Measurements from ENCODE around the gene UCKL1.
A peak's percentile ranks its signal among the peaks of the same experiment; 100 is the strongest.

The UCKL1 gene

DNA sequence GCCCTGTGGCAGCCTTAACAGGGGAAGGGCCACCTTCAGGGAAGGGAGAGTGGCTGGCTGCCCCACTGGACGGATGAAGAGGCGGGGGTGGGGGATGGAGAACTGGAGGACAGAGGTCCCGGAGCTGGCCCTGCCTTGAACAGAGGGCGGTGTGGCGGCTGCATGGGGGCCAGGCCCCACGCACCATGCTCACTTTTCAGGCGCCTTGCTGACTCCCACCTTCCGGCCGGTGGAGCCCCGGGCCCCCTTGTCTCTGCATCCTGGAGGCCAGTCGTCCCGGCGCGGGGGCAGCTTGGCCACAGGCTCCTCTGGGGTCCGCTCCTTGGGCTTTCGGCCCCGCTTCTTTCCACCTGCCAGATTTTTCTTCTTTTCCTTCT, 3.5 kb upstream of the UCKL1 start:
- Histone ChIP-seq H3K4me1 (peaks cover 32% of the 10 kb centered on the region), H3K27me3 (no peaks in the 10 kb centered on the region), H3K36me3 (peaks cover 63% of the 10 kb centered on the region), H3K4me2 (no peak overlapping the region), H3K27ac (no peak overlapping the region), H3K4me3 (no peak overlapping the region), H4K20me1 (peaks cover 25% of the 10 kb centered on the region), H3K9ac (no peak overlapping the region), H3K9me3 (peaks cover 10% of the 10 kb centered on the region; the same call in 1 of the 2 replicates)
- TF ChIP-seq Cebpa-rat (IDR thresholded peaks at IDR 0.05), result no peak

DNA sequence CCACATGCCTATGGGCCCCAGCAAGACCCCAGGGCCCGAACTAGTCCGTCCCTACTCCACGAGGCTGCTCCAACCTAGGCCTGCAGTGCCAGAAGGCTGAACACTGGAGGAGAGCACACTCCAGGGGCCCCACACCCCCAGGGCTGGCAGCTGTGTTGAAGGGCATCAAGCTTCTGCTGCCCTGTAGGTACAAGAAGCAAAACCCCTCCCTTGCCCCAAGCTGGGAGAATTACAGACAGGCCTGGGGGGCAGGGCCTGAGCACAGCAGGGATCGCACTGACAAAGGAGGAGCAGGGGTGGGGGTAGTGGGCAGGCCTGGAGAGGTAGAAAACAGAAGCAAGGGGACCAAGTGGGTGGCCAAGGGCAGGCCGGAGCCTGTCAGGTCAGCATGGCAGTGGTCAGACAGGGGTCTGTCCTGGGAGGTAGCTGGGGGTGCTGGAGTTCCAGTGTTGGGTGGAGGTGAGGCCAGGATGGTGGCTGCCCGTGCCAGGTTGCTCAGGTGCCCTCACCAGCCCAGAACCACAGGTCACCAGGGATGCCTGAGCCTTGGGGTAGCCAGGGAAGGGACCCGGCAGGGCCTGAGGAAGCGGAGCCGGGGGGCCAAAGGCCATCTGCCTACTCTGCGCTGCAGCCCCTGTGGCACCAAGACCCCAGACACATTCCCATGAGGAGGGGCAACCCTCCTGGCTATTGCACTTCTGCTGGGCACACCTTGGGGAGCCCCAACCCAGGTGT, 2.9 kb upstream of the UCKL1 start:
- Histone ChIP-seq H3K9ac (no peak overlapping the region), H3K9me3 (peaks cover 4% of the 10 kb centered on the region; the same call in 1 of the 2 replicates), H4K20me1 (peaks cover 30% of the 10 kb centered on the region), H3K27me3 (no peaks in the 10 kb centered on the region), H3K27ac (no peak overlapping the region), H3K36me3 (peaks cover 57% of the 10 kb centered on the region), H3K4me1 (peaks cover 38% of the 10 kb centered on the region), H3K4me3 (no peak overlapping the region), H3K4me2 (0 out of 2 replicates have a peak overlapping the region, but pooled peaks have one; percentile 7)
- no peak for TF ChIP-seq Cebpa-rat (IDR thresholded peaks at IDR 0.05)

- Histone ChIP-seq H3K9ac (no peak overlapping the region), H4K20me1 (peaks cover 37% of the 10 kb centered on the region), H3K4me1 (peaks cover 45% of the 10 kb centered on the region), H3K36me3 (peaks cover 51% of the 10 kb centered on the region), H3K4me2 (peak overlapping the region; percentile 98; the same call in 1 of the 2 replicates), H3K4me3 (no peak overlapping the region), H3K9me3 (no peaks in the 10 kb centered on the region), H3K27ac (no peak overlapping the region), H3K27me3 (no peaks in the 10 kb centered on the region)
- no peak for TF ChIP-seq Cebpa-rat (IDR thresholded peaks at IDR 0.05)
Measured at GRCh38 chr20:63958471-63958870, 2.3 kb upstream of the UCKL1 start.

DNA sequence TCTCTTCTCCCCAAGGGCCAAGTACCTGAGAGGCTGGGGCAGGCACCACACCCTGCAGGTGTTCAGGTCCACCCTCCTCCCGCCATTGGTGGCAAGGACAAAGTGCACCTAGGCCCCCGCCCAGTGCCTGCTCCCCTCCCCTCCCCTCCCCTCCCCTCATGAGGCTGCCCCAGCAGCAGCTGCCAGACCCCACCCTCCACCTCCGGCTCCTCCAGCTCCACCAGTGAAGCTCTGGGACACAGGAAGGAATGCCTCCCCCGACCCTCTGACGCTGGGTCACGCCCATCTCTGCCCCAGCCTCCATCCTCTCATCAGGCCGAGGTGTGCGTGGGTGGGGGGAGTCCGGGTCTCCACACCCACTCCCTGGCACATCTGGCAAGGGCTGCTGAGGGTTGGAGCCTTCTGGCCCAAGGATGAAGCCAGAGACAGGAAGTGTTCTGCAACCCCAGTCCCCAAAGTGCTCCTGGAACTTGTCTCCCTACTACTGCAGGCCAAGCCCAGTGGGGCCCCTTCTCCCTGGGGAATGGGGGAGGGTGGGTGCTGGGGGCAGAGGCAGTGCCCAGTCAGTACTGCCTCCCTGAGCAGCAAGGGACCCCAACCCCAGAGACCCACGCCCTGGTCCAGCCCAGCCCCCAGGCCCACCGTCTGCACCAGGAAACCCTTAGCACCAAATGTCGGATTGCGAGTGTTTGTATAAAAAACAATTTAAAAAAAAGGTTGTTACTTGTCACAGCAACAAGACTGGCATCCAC, 1.6 kb upstream of the UCKL1 start:
- Histone ChIP-seq H3K4me1 (peaks cover 51% of the 10 kb centered on the region), H3K4me3 (peak overlapping the region; percentile 94; the same call in 1 of the 2 replicates), H3K27ac (no peak overlapping the region), H3K27me3 (no peaks in the 10 kb centered on the region), H3K9me3 (no peaks in the 10 kb centered on the region), H3K9ac (peak overlapping the region; percentile 75; the same call in 1 of the 2 replicates), H4K20me1 (peaks cover 43% of the 10 kb centered on the region), H3K4me2 (peak overlapping the region; percentile 98), H3K36me3 (peaks cover 45% of the 10 kb centered on the region)
- no peak for TF ChIP-seq Cebpa-rat (IDR thresholded peaks at IDR 0.05)

DNA sequence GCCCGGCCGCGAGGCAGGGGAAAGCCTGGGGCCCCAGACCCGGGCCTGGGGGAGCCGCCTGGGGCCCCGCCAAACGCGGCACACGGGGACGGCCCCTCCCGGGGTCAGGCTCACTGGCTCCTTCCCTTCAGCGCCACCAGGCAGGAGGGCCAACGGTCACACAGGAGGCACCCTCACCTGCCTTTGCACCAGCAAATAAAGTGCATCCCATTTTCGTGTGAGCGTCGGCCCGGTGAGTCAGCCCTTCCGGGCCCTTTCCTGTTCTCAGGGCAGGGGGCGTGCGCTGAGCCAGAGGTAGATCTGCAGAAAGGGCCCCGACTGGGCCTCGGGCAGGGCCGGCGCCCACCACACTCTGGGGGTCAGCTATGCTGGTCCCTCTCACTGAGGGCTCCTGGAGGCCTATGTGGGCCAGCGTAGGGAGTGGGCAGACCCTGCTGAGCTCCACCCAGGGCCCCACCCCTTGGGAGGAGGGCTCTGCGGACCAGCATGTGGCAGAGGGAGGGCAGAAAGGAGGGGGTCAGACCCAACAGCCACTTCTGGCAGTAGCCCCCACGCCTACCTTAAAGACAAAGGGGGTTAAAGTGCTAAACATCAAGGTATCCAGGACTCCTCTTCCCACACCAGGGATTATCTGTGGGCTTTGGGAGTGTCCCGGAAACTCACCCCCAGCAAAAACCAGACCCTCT, 931 bp upstream of the UCKL1 start:
- TF ChIP-seq Cebpa-rat (IDR thresholded peaks at IDR 0.05), result no peak
- Histone ChIP-seq H3K4me3 (peak overlapping the region; percentile 94), H3K4me1 (peaks cover 58% of the 10 kb centered on the region), H3K36me3 (peaks cover 37% of the 10 kb centered on the region), H3K27ac (peak overlapping the region; percentile 71), H3K9me3 (no peaks in the 10 kb centered on the region), H3K27me3 (no peaks in the 10 kb centered on the region), H3K4me2 (peak overlapping the region; percentile 98), H4K20me1 (peaks cover 50% of the 10 kb centered on the region), H3K9ac (peak overlapping the region; percentile 75)

DNA sequence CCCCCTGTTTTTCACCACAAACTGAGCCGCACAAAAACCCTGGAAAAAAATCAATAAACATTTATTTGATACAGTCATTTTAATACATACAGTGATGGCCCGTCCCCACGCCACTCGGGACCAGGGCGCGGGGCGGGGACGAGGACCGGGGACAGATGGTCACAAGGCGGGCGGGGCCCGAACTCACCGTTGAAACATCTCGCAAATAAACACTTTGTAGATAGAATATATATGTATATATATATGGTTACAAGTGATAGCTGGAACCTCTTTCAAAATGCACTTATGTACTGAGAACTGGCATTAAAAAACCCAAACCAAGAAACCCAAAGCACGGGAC, 418 bp upstream of the UCKL1 start:
- Histone ChIP-seq H4K20me1 (peaks cover 55% of the 10 kb centered on the region), H3K4me1 (peaks cover 63% of the 10 kb centered on the region), H3K27me3 (no peaks in the 10 kb centered on the region), H3K9me3 (no peaks in the 10 kb centered on the region), H3K9ac (peak overlapping the region; percentile 75), H3K4me2 (peak overlapping the region; percentile 98), H3K36me3 (peaks cover 32% of the 10 kb centered on the region), H3K4me3 (peak overlapping the region; percentile 94), H3K27ac (peak overlapping the region; percentile 71)
- no peak for TF ChIP-seq Cebpa-rat (IDR thresholded peaks at IDR 0.05)

- H3K36me3 ChIP-seq, result peaks cover 24% of the 10 kb centered on the region
- H3K9me3 ChIP-seq, result no peaks in the 10 kb centered on the region
- H3K9ac ChIP-seq, result peak overlapping the region; percentile 95
- H3K4me1 ChIP-seq, result peaks cover 76% of the 10 kb centered on the region
- peaks cover 68% of the 10 kb centered on the region for H4K20me1 ChIP-seq
- H3K27me3 ChIP-seq, result no peaks in the 10 kb centered on the region
- no peak for TF ChIP-seq Cebpa-rat (IDR thresholded peaks at IDR 0.05)
- peak overlapping the region; percentile 96 for H3K4me2 ChIP-seq
- peak overlapping the region; percentile 95 for H3K27ac ChIP-seq
- peak overlapping the region; percentile 94 for H3K4me3 ChIP-seq
Measured at GRCh38 chr20:63955281-63955826, 862 bp downstream of the UCKL1 start.

DNA sequence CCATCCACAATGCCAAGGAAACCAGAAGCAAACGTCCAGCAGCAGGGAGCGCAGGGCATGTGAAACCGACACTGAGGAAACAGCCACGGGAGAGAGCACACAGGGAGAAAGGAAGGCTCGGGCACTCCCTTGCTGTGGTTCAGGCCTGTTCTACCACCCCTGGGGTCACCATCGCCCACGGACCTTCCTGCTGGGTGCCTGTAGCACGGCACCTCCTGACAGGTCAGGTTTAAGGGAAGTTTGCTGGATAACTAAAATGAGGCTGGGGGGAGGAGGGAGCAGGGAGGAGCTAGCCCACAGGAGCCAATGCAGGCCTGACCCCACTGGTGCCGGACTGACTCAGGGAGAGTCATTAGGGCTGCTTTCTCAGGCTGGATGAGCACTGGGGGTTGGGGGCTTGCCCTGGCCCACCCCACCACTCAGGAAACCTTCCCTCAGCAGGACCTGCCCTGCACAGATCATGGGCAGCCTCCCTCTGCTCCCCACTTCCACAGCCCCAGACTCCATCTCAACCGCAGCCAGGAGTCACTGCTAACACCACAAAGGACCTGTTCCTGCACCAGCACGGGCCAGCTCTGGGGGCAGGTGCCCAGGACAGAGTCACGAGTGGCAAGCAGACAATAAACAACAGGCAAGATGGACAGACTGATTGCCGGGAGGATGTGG, 2.3 kb downstream of the UCKL1 start:
- peaks cover 74% of the 10 kb centered on the region for H4K20me1 ChIP-seq
- no peaks in the 10 kb centered on the region for H3K9me3 ChIP-seq
- H3K36me3 ChIP-seq, result peaks cover 10% of the 10 kb centered on the region
- H3K9ac ChIP-seq, result peak overlapping the region; percentile 95
- peak overlapping the region; percentile 94 for H3K4me3 ChIP-seq
- peaks cover 89% of the 10 kb centered on the region for H3K4me1 ChIP-seq
- peak overlapping the region; percentile 95 for H3K27ac ChIP-seq
- peak overlapping the region; percentile 96 for H3K4me2 ChIP-seq
- no peaks in the 10 kb centered on the region for H3K27me3 ChIP-seq
- TF ChIP-seq Cebpa-rat (IDR thresholded peaks at IDR 0.05), result no peak

GRCh38 chr20:63952769-63953168, 3.4 kb downstream of the UCKL1 start:
- Histone ChIP-seq H3K9ac (peak overlapping the region; percentile 75; the same call in 1 of the 2 replicates), H4K20me1 (peaks cover 82% of the 10 kb centered on the region), H3K4me1 (peaks cover 88% of the 10 kb centered on the region), H3K27ac (peak overlapping the region; percentile 81), H3K36me3 (0 out of 2 replicates have a peak, but pooled peaks cover 5% of the 10 kb centered on the region), H3K27me3 (no peaks in the 10 kb centered on the region), H3K4me3 (0 out of 2 replicates have a peak overlapping the region, but pooled peaks have one; percentile 60), H3K4me2 (peak overlapping the region; percentile 96), H3K9me3 (no peaks in the 10 kb centered on the region)
- TF ChIP-seq Cebpa-rat (IDR thresholded peaks at IDR 0.05), result no peak

Measured in BLaER1 (cell line).